ENCODE results near the gene ALX4.

DNA sequence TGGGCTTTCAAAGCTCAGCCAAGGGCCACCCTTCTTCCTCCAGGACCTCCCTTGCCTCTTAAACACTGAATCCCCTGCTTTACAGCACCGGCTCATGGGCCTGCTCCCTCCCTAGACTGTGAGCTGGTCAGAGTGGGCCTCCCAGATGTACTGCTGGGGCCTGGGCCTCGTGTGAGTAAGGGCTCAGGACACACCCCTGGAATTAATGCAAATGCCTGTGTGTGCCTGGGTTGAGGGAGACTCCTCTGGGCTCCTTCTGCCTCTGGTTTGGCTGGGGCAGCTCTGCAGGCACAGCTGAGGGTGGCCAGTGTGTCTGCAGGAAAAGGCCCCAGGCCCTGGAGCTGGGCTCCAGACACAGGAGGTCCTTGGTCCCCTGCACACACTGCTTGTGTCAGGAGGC, 24.2 kb downstream of the ALX4 start:
- no peak for TF ChIP-seq POLR2A (IDR thresholded peaks at IDR 0.05)
- TF ChIP-seq CTCF (IDR thresholded peaks at IDR 0.05) = no peak
